ENCODE measurements around the gene DLGAP5. TPM values are rescaled to one million over a fixed set of nuclear protein-coding genes. Genes with fewer than 3 reads are reported as not detected.
A peak's percentile ranks its signal among the peaks of the same experiment; 100 is the strongest.

The DLGAP5 gene
- total RNA-seq, 2 donors from 2014 or later: 90.2 to 187 TPM

- Mint-ChIP-seq H3K9me3 (no peaks in the 10 kb centered on the region), H3K27ac (no peak overlapping the region), H3K36me3 (peaks cover 0 to 27% of the 10 kb centered on the region in 2 donors)
- DNase-seq (ENCODE audit: low spot score in 2 of 2): no peak
- ATAC-seq: no peak
Observed at GRCh38 chr14:55139696-55140509, 51.5 kb downstream of the DLGAP5 start.

- Mint-ChIP-seq H3K36me3 (peaks cover 0 to 24% of the 10 kb centered on the region in 2 donors), H3K9me3 (no peaks in the 10 kb centered on the region), H3K27ac (no peak overlapping the region)
- DNase-seq (ENCODE audit: low spot score in 2 of 2): no peak
- ATAC-seq: no peak
Observed at GRCh38 chr14:55139141-55139540, 52.2 kb downstream of the DLGAP5 start.

GRCh38 chr14:55138091-55138490 is 53.3 kb downstream of the DLGAP5 start:
- ATAC-seq (no peak), DNase-seq (ENCODE audit: low spot score in 2 of 2) (no peak)
- H3K27ac Mint-ChIP-seq: no peak overlapping the region
- H3K9me3 Mint-ChIP-seq: no peaks in the 10 kb centered on the region
- peaks cover 0 to 17% of the 10 kb centered on the region in 2 donors for H3K36me3 Mint-ChIP-seq

- no peak for ATAC-seq
Observed at GRCh38 chr14:55136885-55137786, 54.2 kb downstream of the DLGAP5 start.

GRCh38 chr14:55136241-55136640 is 55.1 kb downstream of the DLGAP5 start:
- Mint-ChIP-seq H3K27ac (no peak overlapping the region), H3K36me3 (peaks cover 0 to 10% of the 10 kb centered on the region in 2 donors), H3K9me3 (no peaks in the 10 kb centered on the region)
- ATAC-seq (no peak), DNase-seq (ENCODE audit: low spot score in 2 of 2) (no peak)

More at GRCh38 chr14:55136885-55137786, 54.2 kb downstream of the DLGAP5 start:
- no peak for DNase-seq (ENCODE audit: low spot score in 2 of 2)
- no peaks in the 10 kb centered on the region for H3K9me3 Mint-ChIP-seq
- H3K27ac Mint-ChIP-seq: peak overlapping the region in 1 of 2 donors; percentile 40
- H3K36me3 Mint-ChIP-seq: peaks cover 0 to 13% of the 10 kb centered on the region in 2 donors

- Mint-ChIP-seq H3K36me3 (no peaks in the 10 kb centered on the region), H3K9me3 (no peaks in the 10 kb centered on the region), H3K27ac (no peak overlapping the region)
- DNase-seq (ENCODE audit: low spot score in 2 of 2) (no peak), ATAC-seq (no peak)
Observed at GRCh38 chr14:55133416-55133815, 58.0 kb downstream of the DLGAP5 start.

GRCh38 chr14:55131370-55132137 is 59.8 kb downstream of the DLGAP5 start:
- Mint-ChIP-seq H3K27ac (no peak overlapping the region), H3K9me3 (no peaks in the 10 kb centered on the region), H3K36me3 (no peaks in the 10 kb centered on the region)
- DNase-seq (ENCODE audit: low spot score in 2 of 2) (no peak), ATAC-seq (no peak)

- ATAC-seq: no peak
- H3K27ac Mint-ChIP-seq: no peak overlapping the region
- H3K36me3 Mint-ChIP-seq: no peaks in the 10 kb centered on the region
- H3K9me3 Mint-ChIP-seq: no peaks in the 10 kb centered on the region
- no peak for DNase-seq (ENCODE audit: low spot score in 2 of 2)
Observed at GRCh38 chr14:55130196-55130550, 61.2 kb downstream of the DLGAP5 start.

GRCh38 chr14:55129428-55130195 is 61.8 kb downstream of the DLGAP5 start:
- ATAC-seq: peak; percentile 70 to 79

GRCh38 chr14:55129086-55129427 is 62.3 kb downstream of the DLGAP5 start, which contains the start of gene LGALS3:
Gene LGALS3, plus strand, starts transcription at chr14:55129252. Its CDS starts 8,122 bp downstream, at chr14:55137374.
- ATAC-seq (peak; percentile 43 to 72), DNase-seq (ENCODE audit: low spot score in 2 of 2) (peak in 1 of 2 donors; percentile 31)
- Mint-ChIP-seq H3K27ac (no peak within 1 kb of the TSS), H3K36me3 (no peaks in the 10 kb centered on the region), H3K9me3 (no peaks in the 10 kb centered on the region)

More at GRCh38 chr14:55129428-55130195, 61.8 kb downstream of the DLGAP5 start:
- H3K27ac Mint-ChIP-seq: no peak overlapping the region
- H3K36me3 Mint-ChIP-seq: no peaks in the 10 kb centered on the region
- peak in 1 of 2 donors; percentile 34 for DNase-seq (ENCODE audit: low spot score in 2 of 2)
- H3K9me3 Mint-ChIP-seq: no peaks in the 10 kb centered on the region

- DNase-seq (ENCODE audit: low spot score in 2 of 2) (no peak), ATAC-seq (no peak)
- no peaks in the 10 kb centered on the region for H3K9me3 Mint-ChIP-seq
- no peaks in the 10 kb centered on the region for H3K36me3 Mint-ChIP-seq
- H3K27ac Mint-ChIP-seq: no peak overlapping the region
Observed at GRCh38 chr14:55128386-55129085, 62.8 kb downstream of the DLGAP5 start.

GRCh38 chr14:55127460-55127951 is 63.9 kb downstream of the DLGAP5 start:
- ATAC-seq (no peak), DNase-seq (ENCODE audit: low spot score in 2 of 2) (no peak)
- Mint-ChIP-seq H3K36me3 (no peaks in the 10 kb centered on the region), H3K9me3 (no peaks in the 10 kb centered on the region), H3K27ac (no peak overlapping the region)

GRCh38 chr14:55126932-55127459 is 64.4 kb downstream of the DLGAP5 start:
- Mint-ChIP-seq H3K9me3 (no peaks in the 10 kb centered on the region), H3K27ac (no peak overlapping the region), H3K36me3 (no peaks in the 10 kb centered on the region)
- no peak for ATAC-seq
- DNase-seq (ENCODE audit: low spot score in 2 of 2): no peak

- Mint-ChIP-seq H3K27ac (no peak overlapping the region), H3K9me3 (no peaks in the 10 kb centered on the region), H3K36me3 (no peaks in the 10 kb centered on the region)
- DNase-seq (ENCODE audit: low spot score in 2 of 2) (no peak), ATAC-seq (peak in 1 of 2 donors; percentile 40)
Observed at GRCh38 chr14:55126034-55126433, 65.4 kb downstream of the DLGAP5 start.

- Mint-ChIP-seq H3K27ac (no peak overlapping the region), H3K36me3 (no peaks in the 10 kb centered on the region), H3K9me3 (no peaks in the 10 kb centered on the region)
- DNase-seq (ENCODE audit: low spot score in 2 of 2) (no peak), ATAC-seq (peak in 1 of 2 donors; percentile 36)
Observed at GRCh38 chr14:55125403-55125802, 66.0 kb downstream of the DLGAP5 start.

Measured in activated naive CD4-positive, alpha-beta T cell treated with anti-CD3 and anti-CD28 coated beads, Interleukin-2, amount 50 U/mL, for 72 hours (primary cell).